Sigmoid colon (tissue), 7 donors: ENCODE data around the gene ANTXR2. TPM values are rescaled to one million over a fixed set of nuclear protein-coding genes. Genes with fewer than 3 reads are reported as not detected.
"Not testable (repeated sequence)": the region's sequence is repeated elsewhere in the genome, so short reads cannot be mapped to it uniquely, and the experiment has no call there.

Source experiments
- DNase-seq: peaks from one replicate; pipeline ENCODE4 v3.0.0-alpha.2; 2019
- H3K27ac ChIP-seq, 4 donors: fragments of 200-600 bp; sonication (generic); one replicate each; pipeline ENCODE4 v1.5.1; 2016 to 2019; ENCODE audit warnings: mild to moderate bottlenecking in 1 of 4
- H3K27me3 ChIP-seq, 3 donors: fragments of 200-600 bp; sonication (generic); one replicate each; pipeline ENCODE4 v1.5.1; 2019; ENCODE audit warnings: mild to moderate bottlenecking in 1 of 3
- H3K36me3 ChIP-seq, 4 donors: fragments of 200-600 bp; sonication (generic); one replicate each; pipeline ENCODE4 v1.5.1; 2016 to 2019
- H3K4me1 ChIP-seq, 4 donors: fragments of 200-600 bp; sonication (generic); one replicate each; pipeline ENCODE4 v1.5.1; 2017 to 2019
- H3K4me3 ChIP-seq, 4 donors: fragments of 200-600 bp; sonication (generic); one replicate each; pipeline ENCODE4 v1.5.1; 2017 to 2019; ENCODE audit warnings: mild to moderate bottlenecking in 2 of 4, moderate library complexity in 1 of 4
- H3K9me3 ChIP-seq, 4 donors: fragments of 200-600 bp in 3 of 4; sonication (generic) in 3 of 4; one replicate each; pipeline versions ENCODE4 v1.5.1 to v1.6.1; 2013 to 2019
- CTCF ChIP-seq, 4 experiments: fragments of 450-650 bp in 3 of 4; fragments of 200-600 bp in 1 of 4; IDR thresholded peaks; one replicate each; pipeline ENCODE4 v1.5.1; 2016 to 2019; ENCODE audit warnings: antibody characterized with exemption in 4 of 4, mild to moderate bottlenecking in 3 of 4, moderate library complexity in 2 of 4
- EP300 ChIP-seq, 4 donors: sonication (generic); formaldehyde crosslinking; IDR thresholded peaks; one replicate each; pipeline ENCODE4 v1.6.1; 2017; ENCODE audit warnings: antibody characterized with exemption in 4 of 4
- POLR2A ChIP-seq, 2 donors: fragments of 450-650 bp; IDR thresholded peaks; one replicate each; pipeline ENCODE4 v1.6.1; 2016; ENCODE audit warnings: antibody characterized with exemption in 2 of 2, mild to moderate bottlenecking in 2 of 2, moderate library complexity in 2 of 2
- POLR2AphosphoS5 ChIP-seq, 4 donors: sonication (generic); formaldehyde crosslinking; IDR thresholded peaks; one replicate each; pipeline ENCODE4 v1.6.1; 2017; ENCODE audit warnings: antibody characterized with exemption in 4 of 4
- WGBS, 2 donors: extraction: QIAGEN DNeasy Blood & Tissue Kit; methylation state at CpG; one replicate each; pipeline ENCODE4 v1.1.7; 2013; 5-methylcytosine and 5-hydroxymethylcytosine counted together
- intact Hi-C: fragments of 100-400 bp; cut with DNase I; formaldehyde crosslinking; loops from one replicate; pipeline ENCODE4 v1.15.1; 2023
- polyA plus RNA-seq, 3 donors: library from polyadenylated mRNA; stranded (reverse); fragments of 200-250 nt; gene quantifications; one replicate each; pipeline ENCODE4 v1.2.3, GENCODE V29; 2013
- total RNA-seq, 4 donors: library from RNA; depleted of rRNA; stranded (reverse); fragments of >200 nt; gene quantifications; one replicate each; pipeline ENCODE4 v1.1.0, GENCODE V29; 2016
- donor health status: healthy with polysubstance abuse.
- donor health status: Bipolar disorder and iron deficiency.
- donor health status: healthy.

ANTXR2 gene
- 100 to 1,000 TPM; 170 to 237 (median 212) TPM for total RNA-seq
- 10 to 100 TPM; 11.4 to 28.5 (median 13.4) TPM for polyA plus RNA-seq

- H3K9me3 ChIP-seq, result no peaks in the 10 kb centered on the region
- 0 to 1% methylated on average over 52 of the region's 52 CpGs for WGBS, 2 donors
- no peaks in the 10 kb centered on the region for H3K27me3 ChIP-seq
- peaks cover 4 to 17% (median 7%) of the 10 kb centered on the region in 4 donors for H3K36me3 ChIP-seq
- peak; percentile 96 for DNase-seq
- TF ChIP-seq CTCF (IDR thresholded peaks at IDR 0.05), result peak in 1 of 4 experiments; percentile 11
- peak in 2 of 4 donors; percentile 0 to 28 for TF ChIP-seq EP300 (IDR thresholded peaks at IDR 0.05)
- TF ChIP-seq POLR2AphosphoS5 (IDR thresholded peaks at IDR 0.05), result peak; percentile 42 to 90 (median 82)
- peak; percentile 57 to 73 for TF ChIP-seq POLR2A (IDR thresholded peaks at IDR 0.05)
- intact Hi-C loops, result loop anchor here (1.0 to 5.0 kb wide), 7 partner anchors 56 to 1121 kb away; no protein-coding TSS in a partner anchor
- peaks cover 0 to 50% (median 39%) of the 10 kb centered on the region in 4 donors for H3K4me1 ChIP-seq
- H3K27ac ChIP-seq, result peak within 1 kb of the TSS; percentile 94 to 97 (median 95)
- H3K4me3 ChIP-seq, result peak within 1 kb of the TSS; percentile 76 to 95 (median 87)
Observed at GRCh38 chr4:80072744-80073472, at the start of gene ANTXR2. Gene ANTXR2 (minus strand): TSS chr4:80073229. CDS start chr4:80072560, 669 bp downstream.

GRCh38 chr4:80121815-80122214 is 48.8 kb upstream of the ANTXR2 start:
- H3K4me3 ChIP-seq, DNase-seq: not testable (repeated sequence)

GRCh38 chr4:80119620-80120019 is 46.6 kb upstream of the ANTXR2 start:
- DNase-seq, H3K27me3 ChIP-seq, H3K27ac ChIP-seq, H3K4me1 ChIP-seq, intact Hi-C loops, H3K4me3 ChIP-seq, H3K36me3 ChIP-seq, H3K9me3 ChIP-seq: not testable (repeated sequence)
- 87 to 92% methylated on average over 3 of the region's 3 CpGs for WGBS, 2 donors

More at GRCh38 chr4:80121815-80122214, 48.8 kb upstream of the ANTXR2 start:
- H3K36me3 ChIP-seq, intact Hi-C loops, H3K9me3 ChIP-seq, H3K27ac ChIP-seq, H3K4me1 ChIP-seq, H3K27me3 ChIP-seq: not testable (repeated sequence)
- WGBS, 2 donors, result 93 to 97% methylated on average over 3 of the region's 3 CpGs

GRCh38 chr4:80116516-80116915 is 43.5 kb upstream of the ANTXR2 start:
- Histone ChIP-seq H3K4me3 (no peak overlapping the region), H3K9me3 (peaks cover 0 to 7% (median 0%) of the 10 kb centered on the region in 4 donors), H3K4me1 (no peaks in the 10 kb centered on the region), H3K36me3 (no peaks in the 10 kb centered on the region), H3K27ac (no peak overlapping the region), H3K27me3 (no peaks in the 10 kb centered on the region)
- intact Hi-C loops, result no loop called here
- 51 to 63% methylated on average over 1 of the region's 1 CpG for WGBS, 2 donors
- no peak for DNase-seq
- TF ChIP-seq POLR2A (IDR thresholded peaks at IDR 0.05), result no peak
- TF ChIP-seq CTCF (IDR thresholded peaks at IDR 0.05), result no peak
- TF ChIP-seq POLR2AphosphoS5 (IDR thresholded peaks at IDR 0.05), result no peak
- TF ChIP-seq EP300 (IDR thresholded peaks at IDR 0.05), result no peak

- Histone ChIP-seq H3K4me1 (no peaks in the 10 kb centered on the region), H3K36me3 (no peaks in the 10 kb centered on the region), H3K4me3 (no peak overlapping the region), H3K27me3 (no peaks in the 10 kb centered on the region), H3K9me3 (peaks cover 0 to 7% (median 0%) of the 10 kb centered on the region in 4 donors), H3K27ac (no peak overlapping the region)
- WGBS, 2 donors, result 96 to 97% methylated on average over 8 of the region's 8 CpGs
- TF ChIP-seq CTCF (IDR thresholded peaks at IDR 0.05) (no peak), POLR2AphosphoS5 (IDR thresholded peaks at IDR 0.05) (no peak), POLR2A (IDR thresholded peaks at IDR 0.05) (no peak), EP300 (IDR thresholded peaks at IDR 0.05) (no peak)
- intact Hi-C loops, result no loop called here
- no peak for DNase-seq
Observed at GRCh38 chr4:80115368-80116181, 42.5 kb upstream of the ANTXR2 start.
